Measurements from ENCODE around the gene RMND5B.
"Not testable (repeated sequence)": the region's sequence is repeated elsewhere in the genome, so short reads cannot be mapped to it uniquely, and the experiment has no call there.

RMND5B gene

DNA sequence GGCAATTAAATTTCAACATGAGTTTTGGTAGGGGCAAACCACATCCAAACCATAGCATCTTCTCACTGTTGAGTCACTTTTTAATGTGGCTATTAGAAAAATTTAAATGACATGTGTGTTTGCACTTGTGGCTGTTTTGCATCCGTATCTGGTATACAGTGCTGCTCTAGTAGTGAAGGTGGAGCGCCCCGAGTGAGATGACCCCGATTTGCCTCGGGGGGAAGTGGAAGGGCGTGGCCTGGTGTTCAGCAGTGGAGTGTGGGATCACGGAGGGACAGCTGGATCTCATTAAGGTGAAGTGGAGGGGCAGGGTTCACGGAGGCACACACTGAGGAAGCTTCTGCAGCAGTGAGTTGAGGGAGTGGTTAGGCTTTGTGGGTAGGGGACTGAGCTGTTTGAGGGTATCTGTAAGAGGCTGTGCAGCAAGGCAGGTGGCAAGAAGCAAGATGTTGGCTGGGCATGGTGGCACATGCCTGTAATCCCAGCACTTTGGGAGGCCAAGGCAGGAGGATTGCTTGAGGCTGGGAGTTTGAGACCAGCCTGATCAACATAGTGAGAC lies 62.5 kb downstream of the RMND5B start:
- peaks cover 15% of the 10 kb centered on the region in 2 experiments for H3K4me1 ChIP-seq (ENCODE audit: control insufficient read depth in 1 of 2, insufficient read depth in 1 of 2, low read depth in 1 of 2, low read length in 1 of 2)
- TF ChIP-seq, protein P1, sequence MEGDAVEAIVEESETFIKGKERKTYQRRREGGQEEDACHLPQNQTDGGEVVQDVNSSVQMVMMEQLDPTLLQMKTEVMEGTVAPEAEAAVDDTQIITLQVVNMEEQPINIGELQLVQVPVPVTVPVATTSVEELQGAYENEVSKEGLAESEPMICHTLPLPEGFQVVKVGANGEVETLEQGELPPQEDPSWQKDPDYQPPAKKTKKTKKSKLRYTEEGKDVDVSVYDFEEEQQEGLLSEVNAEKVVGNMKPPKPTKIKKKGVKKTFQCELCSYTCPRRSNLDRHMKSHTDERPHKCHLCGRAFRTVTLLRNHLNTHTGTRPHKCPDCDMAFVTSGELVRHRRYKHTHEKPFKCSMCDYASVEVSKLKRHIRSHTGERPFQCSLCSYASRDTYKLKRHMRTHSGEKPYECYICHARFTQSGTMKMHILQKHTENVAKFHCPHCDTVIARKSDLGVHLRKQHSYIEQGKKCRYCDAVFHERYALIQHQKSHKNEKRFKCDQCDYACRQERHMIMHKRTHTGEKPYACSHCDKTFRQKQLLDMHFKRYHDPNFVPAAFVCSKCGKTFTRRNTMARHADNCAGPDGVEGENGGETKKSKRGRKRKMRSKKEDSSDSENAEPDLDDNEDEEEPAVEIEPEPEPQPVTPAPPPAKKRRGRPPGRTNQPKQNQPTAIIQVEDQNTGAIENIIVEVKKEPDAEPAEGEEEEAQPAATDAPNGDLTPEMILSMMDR (IDR thresholded peaks at IDR 0.05): no peak
- no peaks in the 10 kb centered on the region for H3K36me3 ChIP-seq
- H3K27me3 ChIP-seq: no peaks in the 10 kb centered on the region
- no peaks in the 10 kb centered on the region for H3K9me3 ChIP-seq
- no peak overlapping the region for H3K27ac ChIP-seq
- no peak overlapping the region for H3K4me3 ChIP-seq (ENCODE audit: low read depth in 1 of 2, low read length in 1 of 2)

DNA sequence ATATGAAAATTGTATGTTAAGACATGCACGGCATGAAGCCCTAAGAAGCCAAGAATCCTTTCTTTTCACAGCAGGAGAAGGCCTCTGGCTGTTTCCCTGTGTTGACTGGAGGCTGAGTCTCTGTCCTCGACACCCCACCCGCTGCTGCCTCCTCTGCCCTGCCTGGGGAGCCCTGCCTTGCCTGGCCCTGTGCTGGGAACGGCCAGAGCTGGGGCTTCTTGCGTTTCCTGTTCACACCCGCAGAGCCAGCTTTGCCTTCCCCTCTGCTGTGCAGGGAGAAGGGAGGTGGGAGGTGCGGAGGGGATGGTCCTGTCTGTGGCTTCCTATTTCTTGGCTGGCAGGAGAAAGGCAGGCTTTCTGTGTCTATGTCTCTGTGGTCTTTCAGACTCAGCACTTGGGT lies 63.2 kb downstream of the RMND5B start:
- H3K27ac ChIP-seq: no peak overlapping the region
- TF ChIP-seq, protein P1 (IDR thresholded peaks at IDR 0.05): no peak
- peaks cover 20 to 21% of the 10 kb centered on the region in 2 experiments for H3K4me1 ChIP-seq (ENCODE audit: control insufficient read depth in 1 of 2, insufficient read depth in 1 of 2, low read depth in 1 of 2, low read length in 1 of 2)
- no peaks in the 10 kb centered on the region for H3K36me3 ChIP-seq
- no peaks in the 10 kb centered on the region for H3K27me3 ChIP-seq
- no peak overlapping the region for H3K4me3 ChIP-seq (ENCODE audit: low read depth in 1 of 2, low read length in 1 of 2)
- H3K9me3 ChIP-seq: no peaks in the 10 kb centered on the region

DNA sequence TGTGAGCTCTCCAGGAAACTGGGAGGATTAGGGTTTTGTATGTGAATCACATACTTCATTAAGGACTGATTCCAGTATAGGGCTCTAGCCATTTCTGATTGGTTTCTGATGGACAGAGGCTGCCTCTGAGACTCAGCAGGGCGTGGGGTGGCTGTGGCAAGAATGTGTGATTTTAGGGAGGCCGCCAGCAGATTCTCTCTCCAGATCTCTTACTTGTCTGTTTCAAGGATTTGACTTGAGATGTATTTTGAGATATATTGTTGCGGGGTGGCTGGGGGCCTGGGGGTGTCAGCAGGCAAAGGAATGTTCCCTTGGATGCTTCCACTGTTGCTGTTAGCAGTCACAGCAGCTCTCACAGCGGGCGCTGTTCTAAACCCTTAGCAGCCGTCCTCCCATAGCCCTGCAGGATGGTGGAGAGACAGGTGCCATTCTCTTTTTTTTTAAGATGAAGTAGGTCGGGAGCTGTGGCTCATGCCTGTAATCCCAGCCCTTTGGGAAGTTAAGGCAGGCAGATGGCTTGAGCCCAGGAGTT lies 65.5 kb downstream of the RMND5B start:
- Histone ChIP-seq H3K9me3 (no peaks in the 10 kb centered on the region), H3K27me3 (no peaks in the 10 kb centered on the region), H3K36me3 (no peaks in the 10 kb centered on the region), H3K4me3 (ENCODE audit: low read depth in 1 of 2, low read length in 1 of 2) (no peak overlapping the region), H3K27ac (no peak overlapping the region), H3K4me1 (ENCODE audit: control insufficient read depth in 1 of 2, insufficient read depth in 1 of 2, low read depth in 1 of 2, low read length in 1 of 2) (peaks cover 30 to 32% of the 10 kb centered on the region in 2 experiments)
- TF ChIP-seq, protein P1 (IDR thresholded peaks at IDR 0.05): no peak

DNA sequence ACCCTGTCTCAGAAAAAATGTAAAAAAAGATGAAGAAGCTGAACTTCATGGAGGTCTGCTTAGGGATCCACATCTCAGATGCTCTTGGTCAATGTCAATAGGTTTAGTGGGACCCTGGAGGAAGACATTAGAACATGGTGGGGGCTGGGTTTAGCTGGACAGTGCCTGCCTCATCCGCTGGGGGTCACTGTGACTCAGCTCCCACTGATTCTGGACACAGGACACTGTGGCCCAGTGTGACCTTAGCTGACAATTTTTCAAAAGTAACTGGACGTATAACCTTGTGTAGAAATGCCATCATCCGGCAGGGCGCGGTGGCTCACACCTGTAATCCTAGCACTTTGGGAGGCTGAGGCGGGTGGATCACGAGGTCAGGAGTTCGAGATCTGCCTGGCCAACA lies 66.2 kb downstream of the RMND5B start:
- Histone ChIP-seq H3K27me3 (no peaks in the 10 kb centered on the region), H3K4me1 (ENCODE audit: control insufficient read depth in 1 of 2, insufficient read depth in 1 of 2, low read depth in 1 of 2, low read length in 1 of 2) (peaks cover 36 to 38% of the 10 kb centered on the region in 2 experiments)
- TF ChIP-seq, protein P1 (IDR thresholded peaks at IDR 0.05): no peak

DNA sequence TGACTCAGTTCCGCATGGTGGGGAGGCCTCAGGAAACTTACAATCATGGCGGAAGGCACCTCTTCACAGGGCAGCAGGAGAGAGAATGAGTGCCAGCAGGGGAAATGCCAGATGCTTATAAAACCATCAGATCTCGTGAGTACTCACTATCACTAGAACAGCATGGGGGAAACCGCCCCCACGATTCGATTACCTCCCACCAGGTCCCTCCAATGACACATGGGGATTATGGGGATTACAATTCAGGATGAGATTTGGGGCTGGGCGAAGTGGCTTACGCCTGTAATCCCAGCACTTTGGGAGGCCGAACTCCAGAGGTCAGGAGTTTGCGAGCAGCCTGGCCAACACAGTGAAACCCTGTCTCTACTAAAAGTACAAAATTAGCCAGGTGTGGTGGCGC lies 67.3 kb downstream of the RMND5B start:
- not testable (repeated sequence) for H3K27ac ChIP-seq; H3K9me3 ChIP-seq; H3K4me3 ChIP-seq (ENCODE audit: low read depth in 1 of 2, low read length in 1 of 2); H3K36me3 ChIP-seq; H3K27me3 ChIP-seq
- H3K4me1 ChIP-seq (ENCODE audit: control insufficient read depth in 1 of 2, insufficient read depth in 1 of 2, low read depth in 1 of 2, low read length in 1 of 2): peaks cover 40 to 42% of the 10 kb centered on the region in 2 experiments

More for the DNA sequence above, 66.2 kb downstream of the RMND5B start:
- H3K9me3 ChIP-seq: no peaks in the 10 kb centered on the region
- H3K4me3 ChIP-seq (ENCODE audit: low read depth in 1 of 2, low read length in 1 of 2): no peak overlapping the region
- no peaks in the 10 kb centered on the region for H3K36me3 ChIP-seq
- H3K27ac ChIP-seq: no peak overlapping the region

DNA sequence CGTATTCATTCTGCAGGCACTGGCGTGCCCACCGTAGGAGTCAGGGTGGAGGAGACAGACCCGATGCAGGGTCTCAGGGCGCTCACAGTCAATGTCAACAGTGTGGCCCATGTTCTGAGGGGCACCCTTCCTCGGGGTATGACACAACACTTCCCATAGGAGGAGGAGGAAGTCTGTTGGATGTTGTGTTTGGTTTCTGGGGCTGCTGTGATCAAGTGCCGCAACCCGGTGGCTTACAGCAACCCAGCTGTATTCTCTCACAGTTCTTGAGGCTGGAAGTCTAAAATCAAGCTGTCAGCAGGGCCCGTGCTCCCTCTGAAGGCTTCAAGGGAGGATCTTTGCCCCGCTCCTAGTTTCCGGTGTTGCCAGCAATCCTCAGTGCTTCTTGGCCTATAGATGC lies 67.9 kb downstream of the RMND5B start:
- Histone ChIP-seq H3K4me1 (ENCODE audit: control insufficient read depth in 1 of 2, insufficient read depth in 1 of 2, low read depth in 1 of 2, low read length in 1 of 2) (peaks cover 34 to 40% of the 10 kb centered on the region in 2 experiments), H3K36me3 (no peaks in the 10 kb centered on the region), H3K27ac (no peak overlapping the region), H3K27me3 (no peaks in the 10 kb centered on the region), H3K9me3 (no peaks in the 10 kb centered on the region), H3K4me3 (ENCODE audit: low read depth in 1 of 2, low read length in 1 of 2) (no peak overlapping the region)
- TF ChIP-seq, protein P1 (IDR thresholded peaks at IDR 0.05): no peak

All from neutrophil (primary cell).